Measurements from ENCODE around the gene CCDC54.
A peak's percentile ranks its signal among the peaks of the same experiment; 100 is the strongest.

Gene CCDC54

GRCh38 chr3:107387555-107387954 is 10.3 kb downstream of the CCDC54 start:
- no peak overlapping the region for H3K4me3 ChIP-seq (ENCODE audit: low read length)
- no peak for DNase-seq (ENCODE audit: low read depth)
- TF ChIP-seq CTCF (conservative IDR thresholded peaks at IDR 0.05; ENCODE audit: low read length), result no peak

GRCh38 chr3:107392549-107393165 is 15.4 kb downstream of the CCDC54 start:
- H3K4me3 ChIP-seq (ENCODE audit: low read length), result no peak overlapping the region
- TF ChIP-seq CTCF (conservative IDR thresholded peaks at IDR 0.05; ENCODE audit: low read length), result no peak
- peak; percentile 76 for DNase-seq (ENCODE audit: low read depth)

GRCh38 chr3:107394502-107394901 is 17.3 kb downstream of the CCDC54 start:
- DNase-seq (ENCODE audit: low read depth), result no peak
- no peak overlapping the region for H3K4me3 ChIP-seq (ENCODE audit: low read length)
- no peak for TF ChIP-seq CTCF (conservative IDR thresholded peaks at IDR 0.05; ENCODE audit: low read length)

- DNase-seq (ENCODE audit: low read depth), result no peak
- no peak for TF ChIP-seq CTCF (conservative IDR thresholded peaks at IDR 0.05; ENCODE audit: low read length)
- H3K4me3 ChIP-seq (ENCODE audit: low read length), result no peak overlapping the region
Observed at GRCh38 chr3:107395066-107395465, 17.8 kb downstream of the CCDC54 start.

GRCh38 chr3:107401301-107401700 is 24.1 kb downstream of the CCDC54 start:
- no peak overlapping the region for H3K4me3 ChIP-seq (ENCODE audit: low read length)
- DNase-seq (ENCODE audit: low read depth), result no peak
- no peak for TF ChIP-seq CTCF (conservative IDR thresholded peaks at IDR 0.05; ENCODE audit: low read length)

GRCh38 chr3:107402214-107402613 is 25.0 kb downstream of the CCDC54 start:
- no peak for TF ChIP-seq CTCF (conservative IDR thresholded peaks at IDR 0.05; ENCODE audit: low read length)
- DNase-seq (ENCODE audit: low read depth), result no peak
- H3K4me3 ChIP-seq (ENCODE audit: low read length), result no peak overlapping the region

GRCh38 chr3:107404727-107405469 is 27.7 kb downstream of the CCDC54 start:
- DNase-seq (ENCODE audit: low read depth), result peak; percentile 92
- no peak overlapping the region for H3K4me3 ChIP-seq (ENCODE audit: low read length)
- TF ChIP-seq CTCF (conservative IDR thresholded peaks at IDR 0.05; ENCODE audit: low read length), result no peak
